HCT116 (cell line): ENCODE measurements around the gene UTS2R. TPM values are rescaled to one million over a fixed set of nuclear protein-coding genes. Genes with fewer than 3 reads are reported as not detected.

Experiments
- ATAC-seq: fragments of 200-7000 bp; cut with Tn5 transposase; 2 replicates; pipeline ENCODE4 v1.9.1; 2020; ENCODE audit warnings: mild to moderate bottlenecking, moderate library complexity
- BruUV-seq: library from RNA; stranded (reverse); fragments of 400-500 nt; replicated peaks from 2 replicates; lab custom pipeline; 2021; lab: Mats Ljungman, UMichigan
- CTCF ChIA-PET: fragments of 300-600 bp; sonication (Branson Sonifier 250); formaldehyde crosslinking; loops from one replicate; lab custom pipeline; 2021; ENCODE audit warnings: antibody characterized with exemption; lab: Charles Lee
- POLR2A ChIA-PET: fragments of 300-600, 350-600 bp; sonication (Branson Sonifier 250); formaldehyde crosslinking; loops from one replicate; lab custom pipeline; 2021; ENCODE audit warnings: antibody characterized with exemption; lab: Charles Lee
- RAD21 ChIA-PET, 2 experiments: fragments of 300-600 bp; sonication (Branson Sonifier 250); formaldehyde crosslinking; loops; one replicate each; lab custom pipeline; 2023; ENCODE audit warnings: low total read pairs in 2 of 2; ENCODE audit not compliant: uncharacterized antibody in 2 of 2, unreplicated experiment in 2 of 2, low non-redundant PET in 1 of 2; lab: Charles Lee
- DNase-seq: peaks from one replicate; pipeline ENCODE4 v3.0.0-alpha.2; 2010; ENCODE audit warnings: low read depth, low spot score
- H2AFZ ChIP-seq: fragments of 200-600 bp; shearing (Covaris generic), sonication (generic); 2 replicates; pipeline ENCODE4 v1.6.1; 2017; ENCODE audit warnings: low read depth, mixed run types, mixed read lengths, antibody characterized with exemption, low read length; ENCODE audit not compliant: poor library complexity, severe bottlenecking
- H3K27ac ChIP-seq: 2 replicates; pipeline ENCODE4 v1.5.1; 2012; ENCODE audit warnings: low read depth, low read length
- H3K27me3 ChIP-seq: fragments of 200-600 bp; sonication (generic); 2 replicates; pipeline ENCODE4 v1.6.1; 2016; ENCODE audit warnings: mixed run types, low read length, mixed read lengths; ENCODE audit not compliant: insufficient read depth
- H3K36me3 ChIP-seq, 2 experiments: fragments of 200-500 bp in 1 of 2; fragments of 200-600 bp in 1 of 2; sonication (Bioruptor generic) in 1 of 2; sonication (generic) in 1 of 2; 2 replicates each; pipeline versions ENCODE4 v1.5.1 to v1.6.1; 2014 to 2016; ENCODE audit warnings: low read length in 2 of 2, inconsistent platforms in 1 of 2, mixed read lengths in 1 of 2, mixed run types in 1 of 2; ENCODE audit not compliant: insufficient read depth in 2 of 2, control insufficient read depth in 1 of 2
- H3K4me1 ChIP-seq, 2 experiments: fragments of 200-600 bp in 1 of 2; sonication (generic) in 1 of 2; 2 replicates each; pipeline versions ENCODE4 v1.5.1 to v1.6.1; 2012 to 2017; ENCODE audit warnings: low read length in 2 of 2, inconsistent platforms in 1 of 2, mild to moderate bottlenecking in 1 of 2, mixed read lengths in 1 of 2, mixed run types in 1 of 2, moderate library complexity in 1 of 2; ENCODE audit not compliant: insufficient read depth in 2 of 2, control insufficient read depth in 1 of 2
- H3K4me2 ChIP-seq: fragments of 200-600 bp; sonication (generic); 2 replicates; pipeline ENCODE4 v1.6.1; 2017; ENCODE audit warnings: mixed run types, low read length, mixed read lengths
- H3K4me3 ChIP-seq, 2 experiments: fragments of 200-600 bp in 1 of 2; sonication (generic) in 1 of 2; replicated peaks in 1 of 2; 2 replicates each; pipeline ENCODE4 v1.5.1; 2011 to 2016; ENCODE audit warnings: low read length in 2 of 2, control low read depth in 1 of 2, low read depth in 1 of 2, mild to moderate bottlenecking in 1 of 2, mixed read lengths in 1 of 2, mixed run types in 1 of 2
- H3K79me2 ChIP-seq: fragments of 200-600 bp; sonication (generic); 2 replicates; pipeline ENCODE4 v1.6.1; 2017; ENCODE audit warnings: mild to moderate bottlenecking, mixed run types, low read length, moderate library complexity, mixed read lengths; ENCODE audit not compliant: insufficient read depth
- H3K9ac ChIP-seq: fragments of 200-600 bp; sonication (generic); 2 replicates; pipeline ENCODE4 v1.6.1; 2016; ENCODE audit warnings: low read length, mixed read lengths
- H3K9me2 ChIP-seq: fragments of 200-600 bp; sonication (generic), shearing (Covaris generic); 2 replicates; pipeline ENCODE4 v1.6.1; 2017; ENCODE audit warnings: mixed run types, mild to moderate bottlenecking, moderate library complexity; ENCODE audit not compliant: insufficient read depth
- H3K9me3 ChIP-seq, 2 experiments: fragments of 200-500 bp in 1 of 2; fragments of 200-600 bp in 1 of 2; sonication (Bioruptor generic) in 1 of 2; sonication (generic) in 1 of 2; 2 replicates each; pipeline ENCODE4 v1.6.1; 2014 to 2017; ENCODE audit warnings: low read length in 2 of 2, mixed read lengths in 2 of 2, inconsistent platforms in 1 of 2, low read depth in 1 of 2, mild to moderate bottlenecking in 1 of 2, mixed run types in 1 of 2, moderate library complexity in 1 of 2; ENCODE audit not compliant: control insufficient read depth in 1 of 2, insufficient read depth in 1 of 2
- H4K20me1 ChIP-seq: fragments of 200-600 bp; sonication (generic), shearing (Covaris generic); 2 replicates; pipeline ENCODE4 v1.6.1; 2017; ENCODE audit warnings: mixed run types, mild to moderate bottlenecking, moderate library complexity; ENCODE audit not compliant: insufficient read depth
- ATF3 ChIP-seq: IDR thresholded peaks from 2 replicates; pipeline ENCODE4 v1.6.1; 2012
- CEBPB ChIP-seq: IDR thresholded peaks from 2 replicates; pipeline ENCODE4 v1.6.1; 2012; ENCODE audit warnings: low read depth
- CTCF ChIP-seq, 3 experiments: fragments of 200-600 bp in 1 of 3; sonication (generic) in 1 of 3; IDR thresholded peaks in 2 of 3; conservative IDR thresholded peaks in 1 of 3; 2 replicates each; pipeline ENCODE4 v1.5.1; 2012 to 2017; ENCODE audit warnings: low read depth in 2 of 3, low read length in 2 of 3, antibody characterized with exemption in 1 of 3, borderline replicate concordance in 1 of 3, control low read depth in 1 of 3, mild to moderate bottlenecking in 1 of 3, mixed read lengths in 1 of 3, mixed run types in 1 of 3, moderate library complexity in 1 of 3; ENCODE audit not compliant: insufficient read depth in 1 of 3
- EGR1 ChIP-seq: IDR thresholded peaks from 2 replicates; pipeline ENCODE4 v1.6.1; 2012; ENCODE audit warnings: low read depth
- EZH2 ChIP-seq: fragments of 200-600 bp; sonication (generic); IDR thresholded peaks from 2 replicates; pipeline ENCODE4 v1.6.1; 2017; ENCODE audit warnings: antibody characterized with exemption, mixed run types
- EZH2phosphoT487 ChIP-seq: fragments of 200-600 bp; IDR thresholded peaks from 2 replicates; pipeline ENCODE4 v1.6.1; 2018; ENCODE audit warnings: antibody characterized with exemption, borderline replicate concordance
- FOSL1 ChIP-seq: IDR thresholded peaks from 2 replicates; pipeline ENCODE4 v1.6.1; 2012; ENCODE audit warnings: low read depth
- MAX ChIP-seq: IDR thresholded peaks from 2 replicates; pipeline ENCODE4 v1.6.1; 2012
- POLR2A ChIP-seq: IDR thresholded peaks from 2 replicates; pipeline ENCODE4 v1.7.0; 2011; ENCODE audit warnings: borderline replicate concordance; ENCODE audit not compliant: insufficient read depth, insufficient read length; ENCODE audit errors: extremely low read depth
- REST ChIP-seq: IDR thresholded peaks from 2 replicates; pipeline ENCODE4 v1.6.1; 2012; ENCODE audit warnings: low read depth
- SP1 ChIP-seq: IDR thresholded peaks from 2 replicates; pipeline ENCODE4 v1.6.1; 2012; ENCODE audit warnings: low read depth
- TCF7L2 ChIP-seq: IDR thresholded peaks from 2 replicates; pipeline ENCODE4 v1.7.0; 2011; ENCODE audit warnings: borderline replicate concordance, inconsistent platforms; ENCODE audit not compliant: insufficient read depth, insufficient read length; ENCODE audit errors: extremely low read depth
- ZFX ChIP-seq: fragments of 450-650 bp; IDR thresholded peaks from 2 replicates; pipeline ENCODE4 v1.6.1; 2017
- intact Hi-C: fragments of 100-400 bp; cut with micrococcal nuclease; formaldehyde crosslinking; loops from 2 replicates; pipeline ENCODE4 v1.10.0; 2022
- total RNA-seq: library from RNA; stranded (reverse); gene quantifications from one replicate; pipeline ENCODE4 v1.2.1, GENCODE V29; 2021; ENCODE audit not compliant: unreplicated experiment

The UTS2R gene
- total RNA-seq, 1 experiment from 2014 or later = not detected

- DNase-seq = no peak
- Histone ChIP-seq H3K27me3 (no peaks in the 10 kb centered on the region), H3K4me1 (peaks cover 14 to 17% of the 10 kb centered on the region in 2 experiments), H4K20me1 (no peaks in the 10 kb centered on the region), H2AFZ (no peak overlapping the region), H3K9ac (no peak overlapping the region), H3K36me3 (peaks cover 7 to 9% of the 10 kb centered on the region in 2 experiments; a peak in 2 of 4 replicates), H3K79me2 (no peaks in the 10 kb centered on the region), H3K4me3 (no peak overlapping the region), H3K9me2 (no peaks in the 10 kb centered on the region), H3K4me2 (no peak overlapping the region), H3K9me3 (no peaks in the 10 kb centered on the region), H3K27ac (no peak overlapping the region)
- POLR2A ChIA-PET = no interaction called here
- CTCF ChIA-PET = no interaction called here
- no TSS peak for BruUV-seq
- RAD21 ChIA-PET = no interaction called here
- intact Hi-C loops = no loop called here
- TF ChIP-seq EZH2phosphoT487 (no peak), ZFX (no peak), TCF7L2 (no peak), ATF3 (no peak), EGR1 (no peak)
- ATAC-seq = no peak
Observed at GRCh38 chr17:82403662-82404660, 32.4 kb downstream of the UTS2R start.

- H3K27me3 ChIP-seq = no peaks in the 10 kb centered on the region
- RAD21 ChIA-PET = no interaction called here
- no TSS peak for BruUV-seq
- H4K20me1 ChIP-seq = no peaks in the 10 kb centered on the region
- CTCF ChIA-PET = no interaction called here
- intact Hi-C loops = no loop called here
- POLR2A ChIA-PET = interaction anchor here (0.6 kb wide), 1 partner anchor 10 kb away, joined by 3 read pairs; no protein-coding TSS in a partner anchor
- DNase-seq (no peak), ATAC-seq (no peak)
- H3K4me1 ChIP-seq = peaks cover 14 to 17% of the 10 kb centered on the region in 2 experiments
- H3K36me3 ChIP-seq = peaks cover 9 to 10% of the 10 kb centered on the region in 2 experiments; a peak in 2 of 4 replicates
- H3K4me2 ChIP-seq = no peak overlapping the region
- no peaks in the 10 kb centered on the region for H3K79me2 ChIP-seq
- H3K4me3 ChIP-seq = no peak overlapping the region
- no peak overlapping the region for H3K27ac ChIP-seq
- no peaks in the 10 kb centered on the region for H3K9me2 ChIP-seq
- no peak overlapping the region for H2AFZ ChIP-seq
- H3K9me3 ChIP-seq = no peaks in the 10 kb centered on the region
- no peak overlapping the region for H3K9ac ChIP-seq
- TF ChIP-seq EZH2 (no peak), MAX (no peak), CTCF (IDR thresholded peaks at IDR 0.05 in 2 of 3, conservative IDR thresholded peaks at IDR 0.05 in 1 of 3; ENCODE audit: borderline replicate concordance in 1 of 3, insufficient read depth in 1 of 3, low read depth in 2 of 3, low read length in 2 of 3) (no peak), POLR2A (no peak), FOSL1 (no peak), EGR1 (no peak), SP1 (no peak), REST (no peak), ZFX (no peak), CEBPB (no peak)
Observed at GRCh38 chr17:82405051-82405450, 33.5 kb downstream of the UTS2R start.
